Measurements from ENCODE around the gene TLCD3B.

The TLCD3B gene

DNA sequence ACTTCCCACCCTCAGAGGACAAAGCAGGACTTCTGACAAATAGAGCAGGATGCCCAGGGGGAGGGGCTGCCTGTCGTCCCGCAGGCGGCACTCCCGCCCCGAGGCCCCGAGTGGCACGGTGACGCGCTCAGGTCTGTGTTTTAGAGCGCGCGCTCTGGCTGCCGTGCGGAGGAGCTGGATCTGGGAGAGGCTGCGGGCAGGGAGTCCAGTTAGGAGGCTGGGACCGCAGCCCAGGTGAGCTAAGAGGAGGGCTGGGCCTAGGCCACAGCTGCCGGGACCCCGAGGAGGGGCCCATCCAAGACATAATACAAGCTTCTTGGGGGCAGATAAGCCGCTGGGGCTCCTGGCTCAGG lies 26.7 kb downstream of the TLCD3B start:
- TF ChIP-seq, protein P1, sequence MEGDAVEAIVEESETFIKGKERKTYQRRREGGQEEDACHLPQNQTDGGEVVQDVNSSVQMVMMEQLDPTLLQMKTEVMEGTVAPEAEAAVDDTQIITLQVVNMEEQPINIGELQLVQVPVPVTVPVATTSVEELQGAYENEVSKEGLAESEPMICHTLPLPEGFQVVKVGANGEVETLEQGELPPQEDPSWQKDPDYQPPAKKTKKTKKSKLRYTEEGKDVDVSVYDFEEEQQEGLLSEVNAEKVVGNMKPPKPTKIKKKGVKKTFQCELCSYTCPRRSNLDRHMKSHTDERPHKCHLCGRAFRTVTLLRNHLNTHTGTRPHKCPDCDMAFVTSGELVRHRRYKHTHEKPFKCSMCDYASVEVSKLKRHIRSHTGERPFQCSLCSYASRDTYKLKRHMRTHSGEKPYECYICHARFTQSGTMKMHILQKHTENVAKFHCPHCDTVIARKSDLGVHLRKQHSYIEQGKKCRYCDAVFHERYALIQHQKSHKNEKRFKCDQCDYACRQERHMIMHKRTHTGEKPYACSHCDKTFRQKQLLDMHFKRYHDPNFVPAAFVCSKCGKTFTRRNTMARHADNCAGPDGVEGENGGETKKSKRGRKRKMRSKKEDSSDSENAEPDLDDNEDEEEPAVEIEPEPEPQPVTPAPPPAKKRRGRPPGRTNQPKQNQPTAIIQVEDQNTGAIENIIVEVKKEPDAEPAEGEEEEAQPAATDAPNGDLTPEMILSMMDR (IDR thresholded peaks at IDR 0.05; ENCODE audit: low read depth, low read length, missing control alignments), result no peak
- DNase-seq (ENCODE audit: low read depth), result no peak
- in situ Hi-C loops (cut with HindIII; ENCODE audit: low sequenced_read_pairs), result no loop called here
- no peak overlapping the region for H3K4me3 ChIP-seq (ENCODE audit: low read depth, low read length)

GRCh38 chr16:30003670-30004423 lies 27.2 kb downstream of the TLCD3B start:
- H3K4me3 ChIP-seq (ENCODE audit: low read depth, low read length), result no peak overlapping the region
- no peak for DNase-seq (ENCODE audit: low read depth)
- TF ChIP-seq, protein P1 (IDR thresholded peaks at IDR 0.05; ENCODE audit: low read depth, low read length, missing control alignments), result no peak
- in situ Hi-C loops (cut with HindIII; ENCODE audit: low sequenced_read_pairs), result no loop called here

- TF ChIP-seq, protein P1 (IDR thresholded peaks at IDR 0.05; ENCODE audit: low read depth, low read length, missing control alignments), result no peak
- DNase-seq (ENCODE audit: low read depth), result no peak
- H3K4me3 ChIP-seq (ENCODE audit: low read depth, low read length), result no peak overlapping the region
Observed at GRCh38 chr16:30002614-30003346, 28.3 kb downstream of the TLCD3B start.

GRCh38 chr16:30000735-30001631 lies 30.1 kb downstream of the TLCD3B start:
- no peak overlapping the region for H3K4me3 ChIP-seq (ENCODE audit: low read depth, low read length)
- TF ChIP-seq, protein P1 (IDR thresholded peaks at IDR 0.05; ENCODE audit: low read depth, low read length, missing control alignments), result no peak
- in situ Hi-C loops (cut with HindIII; ENCODE audit: low sequenced_read_pairs), result no loop called here
- DNase-seq (ENCODE audit: low read depth), result no peak

More at GRCh38 chr16:30002614-30003346, 28.3 kb downstream of the TLCD3B start:
- in situ Hi-C loops (cut with HindIII; ENCODE audit: low sequenced_read_pairs), result no loop called here

GRCh38 chr16:29999605-30000004 lies 31.5 kb downstream of the TLCD3B start:
- no peak overlapping the region for H3K4me3 ChIP-seq (ENCODE audit: low read depth, low read length)
- no peak for DNase-seq (ENCODE audit: low read depth)
- TF ChIP-seq, protein P1 (IDR thresholded peaks at IDR 0.05; ENCODE audit: low read depth, low read length, missing control alignments), result no peak
- in situ Hi-C loops (cut with HindIII; ENCODE audit: low sequenced_read_pairs), result no loop called here

GRCh38 chr16:29996766-29997250 lies 34.3 kb downstream of the TLCD3B start:
- peak overlapping the region; percentile 93 for H3K4me3 ChIP-seq (ENCODE audit: low read depth, low read length)
- DNase-seq (ENCODE audit: low read depth), result no peak
- in situ Hi-C loops (cut with HindIII; ENCODE audit: low sequenced_read_pairs), result no loop called here
- TF ChIP-seq, protein P1 (IDR thresholded peaks at IDR 0.05; ENCODE audit: low read depth, low read length, missing control alignments), result no peak
